Stimulated activated CD4-positive, alpha-beta T cell treated with anti-CD3 and anti-CD28 coated beads, TNF-alpha, amount 100 ng/mL, for 48 hours (primary cell): ENCODE measurements around the gene ATP8B1.
"Not testable (repeated sequence)": the region's sequence is repeated elsewhere in the genome, so short reads cannot be mapped to it uniquely, and the experiment has no call there.

Source experiments
- DNase-seq, 3 donors: peaks; one replicate each; pipeline ENCODE4 v3.0.0-alpha.2; 2020; ENCODE audit warnings: low read depth in 3 of 3

Gene ATP8B1

GRCh38 chr18:57719211-57719935 lies 83.7 kb downstream of the ATP8B1 start:
- DNase-seq: not testable (repeated sequence)

GRCh38 chr18:57716549-57716948 lies 86.6 kb downstream of the ATP8B1 start:
- no peak for DNase-seq

- no peak for DNase-seq
These were observed 87.4 kb downstream of the ATP8B1 start for GRCh38 chr18:57715671-57716070.

GRCh38 chr18:57715073-57715472 lies 88.0 kb downstream of the ATP8B1 start:
- DNase-seq: no peak

GRCh38 chr18:57710226-57710625 lies 92.9 kb downstream of the ATP8B1 start:
- no peak for DNase-seq

- DNase-seq: no peak
These were observed 93.8 kb downstream of the ATP8B1 start for GRCh38 chr18:57709335-57709734.

GRCh38 chr18:57708288-57708687 lies 94.8 kb downstream of the ATP8B1 start:
- no peak for DNase-seq

- DNase-seq: no peak
These were observed 97.1 kb downstream of the ATP8B1 start for GRCh38 chr18:57705832-57706595.

GRCh38 chr18:57705011-57705410 lies 98.1 kb downstream of the ATP8B1 start:
- no peak for DNase-seq

- DNase-seq: no peak
These were observed 104.4 kb downstream of the ATP8B1 start for GRCh38 chr18:57698571-57699276.

- DNase-seq: no peak
These were observed 105.7 kb downstream of the ATP8B1 start for GRCh38 chr18:57697426-57697825.

GRCh38 chr18:57696271-57696670 lies 106.8 kb downstream of the ATP8B1 start:
- DNase-seq: no peak

GRCh38 chr18:57691363-57691762 lies 111.8 kb downstream of the ATP8B1 start:
- no peak for DNase-seq

GRCh38 chr18:57687970-57688369 lies 115.1 kb downstream of the ATP8B1 start:
- no peak for DNase-seq

GRCh38 chr18:57683470-57683869 lies 119.6 kb downstream of the ATP8B1 start:
- DNase-seq: no peak

GRCh38 chr18:57677262-57678211 lies 125.6 kb downstream of the ATP8B1 start:
- DNase-seq: no peak

GRCh38 chr18:57674891-57675290 lies 128.2 kb downstream of the ATP8B1 start:
- DNase-seq: no peak

- DNase-seq: no peak
These were observed 133.1 kb downstream of the ATP8B1 start for GRCh38 chr18:57670046-57670445.

- no peak for DNase-seq
These were observed 135.1 kb downstream of the ATP8B1 start for GRCh38 chr18:57668021-57668420.

- no peak for DNase-seq
These were observed 136.2 kb downstream of the ATP8B1 start for GRCh38 chr18:57666818-57667497.
